Endodermal cell (in vitro differentiated cells): ENCODE results near the gene DND1. TPM values are rescaled to one million over a fixed set of nuclear protein-coding genes. Genes with fewer than 3 reads are reported as not detected.
"Not testable (repeated sequence)": the region's sequence is repeated elsewhere in the genome, so short reads cannot be mapped to it uniquely, and the experiment has no call there.

Source experiments
- DNase-seq: peaks from one replicate; pipeline ENCODE4 v3.0.0-alpha.2; 2017
- H3K27ac ChIP-seq: 2 replicates; pipeline ENCODE4 v1.5.1; 2013; ENCODE audit warnings: mild to moderate bottlenecking, low read depth, low read length, moderate library complexity
- H3K27me3 ChIP-seq: 2 replicates; pipeline ENCODE4 v1.6.1; 2013; ENCODE audit warnings: mild to moderate bottlenecking, low read length, moderate library complexity; ENCODE audit not compliant: insufficient read depth, control insufficient read depth, poor library complexity, severe bottlenecking
- H3K36me3 ChIP-seq: 2 replicates; pipeline ENCODE4 v1.7.0; 2013; ENCODE audit warnings: mild to moderate bottlenecking, low read length, moderate library complexity; ENCODE audit not compliant: control insufficient read depth, insufficient read depth
- H3K4me1 ChIP-seq: one replicate; pipeline ENCODE4 v1.7.0; 2013; ENCODE audit warnings: low read length; ENCODE audit not compliant: control insufficient read depth, insufficient read depth
- H3K4me3 ChIP-seq: 2 replicates; pipeline ENCODE4 v1.5.1; 2013; ENCODE audit warnings: mild to moderate bottlenecking, low read length, moderate library complexity
- H3K9ac ChIP-seq: 2 replicates; pipeline ENCODE4 v1.6.1; 2013; ENCODE audit warnings: mild to moderate bottlenecking, low read length, moderate library complexity; ENCODE audit not compliant: poor library complexity, severe bottlenecking; ENCODE audit errors: extremely low read depth
- H3K9me3 ChIP-seq: 2 replicates; pipeline ENCODE4 v1.6.1; 2013; ENCODE audit warnings: mild to moderate bottlenecking, low read length, moderate library complexity; ENCODE audit not compliant: control insufficient read depth
- H3K27ac Mint-ChIP-seq: 2 replicates; pipeline ENCODE4 v1.8.0; 2020; ENCODE audit warnings: mixed read lengths
- H3K27me3 Mint-ChIP-seq: 2 replicates; pipeline ENCODE4 v1.8.0; 2021; ENCODE audit warnings: mild to moderate bottlenecking, mixed read lengths; ENCODE audit not compliant: insufficient read depth
- H3K36me3 Mint-ChIP-seq: 2 replicates; pipeline ENCODE4 v1.8.0; 2020; ENCODE audit warnings: low read depth, mixed read lengths
- H3K4me1 Mint-ChIP-seq: 2 replicates; pipeline ENCODE4 v1.8.0; 2020; ENCODE audit warnings: mixed read lengths
- H3K4me3 Mint-ChIP-seq: 2 replicates; pipeline ENCODE4 v1.8.0; 2020; ENCODE audit warnings: mild to moderate bottlenecking, moderate library complexity, mixed read lengths
- H3K9me3 Mint-ChIP-seq: 2 replicates; pipeline ENCODE4 v1.8.0; 2020; ENCODE audit warnings: mild to moderate bottlenecking, mixed read lengths
- CTCF ChIP-seq: fragments of 200-600 bp; sonication (generic); conservative IDR thresholded peaks from 2 replicates; pipeline ENCODE4 v1.5.0; 2021; ENCODE audit warnings: antibody characterized with exemption, mild to moderate bottlenecking
- WGBS, 2 experiments: methylation state at CpG; one replicate each; pipeline versions ENCODE4 v1.1.5 to v1.1.7; 2013; ENCODE audit warnings: missing lambda C conversion rate in 2 of 2, mixed read lengths in 1 of 2; ENCODE audit not compliant: insufficient coverage in 1 of 2, insufficient read length in 1 of 2; 5-methylcytosine and 5-hydroxymethylcytosine counted together
- total RNA-seq, 2 donors: library from RNA; stranded (reverse); fragmentation: NEBNext Ultra II Directional in 1 of 2; extraction: Animal tissue kit (Norgen Biotek cat#: 25700) in 1 of 2; gene quantifications; 2 replicates in 1 of 2; 3 replicates in 1 of 2; pipeline ENCODE4 v1.2.1, GENCODE V29; 2021

Gene DND1
- total RNA-seq, 2 donors from 2014 or later, result 1.1 to 1.6 TPM

- H3K27ac ChIP-seq, result no peak overlapping the region
- H3K9ac ChIP-seq, result no peak overlapping the region
- DNase-seq, result no peak
- no peak for TF ChIP-seq CTCF
- Mint-ChIP-seq H3K27ac (no peak overlapping the region), H3K9me3 (peaks cover 73% of the 10 kb centered on the region), H3K4me1 (no peaks in the 10 kb centered on the region), H3K36me3 (peaks cover 2% of the 10 kb centered on the region), H3K4me3 (no peak overlapping the region), H3K27me3 (peaks cover 18% of the 10 kb centered on the region)
- no peaks in the 10 kb centered on the region for H3K4me1 ChIP-seq
- no peaks in the 10 kb centered on the region for H3K36me3 ChIP-seq
- H3K4me3 ChIP-seq, result no peak overlapping the region
- WGBS, 2 experiments, result 87 to 89% methylated on average over 1 of the region's 1 CpG
- peaks cover 29% of the 10 kb centered on the region for H3K9me3 ChIP-seq
- peaks cover 34% of the 10 kb centered on the region for H3K27me3 ChIP-seq
Observed at GRCh38 chr5:140628711-140629110, 44.7 kb downstream of the DND1 start.

- no peak for TF ChIP-seq CTCF
- H3K9ac ChIP-seq, result no peak overlapping the region
- DNase-seq, result no peak
- H3K27me3 ChIP-seq, result peaks cover 26% of the 10 kb centered on the region
- Mint-ChIP-seq H3K4me3 (no peak overlapping the region), H3K9me3 (peaks cover 72% of the 10 kb centered on the region), H3K4me1 (no peaks in the 10 kb centered on the region), H3K27me3 (peaks cover 13% of the 10 kb centered on the region), H3K36me3 (peaks cover 2% of the 10 kb centered on the region), H3K27ac (no peak overlapping the region)
- H3K4me3 ChIP-seq, result no peak overlapping the region
- no peak overlapping the region for H3K27ac ChIP-seq
- 82 to 92% methylated on average over 1 to 6 of the region's 6 CpGs for WGBS, 2 experiments
- H3K36me3 ChIP-seq, result no peaks in the 10 kb centered on the region
- peaks cover 29% of the 10 kb centered on the region for H3K9me3 ChIP-seq
- no peaks in the 10 kb centered on the region for H3K4me1 ChIP-seq
Observed at GRCh38 chr5:140627972-140628371, 45.4 kb downstream of the DND1 start.

- H3K9ac ChIP-seq, H3K4me3 ChIP-seq, H3K4me3 Mint-ChIP-seq, H3K4me1 Mint-ChIP-seq, H3K4me1 ChIP-seq, H3K36me3 ChIP-seq, H3K27ac Mint-ChIP-seq, DNase-seq, H3K36me3 Mint-ChIP-seq, H3K27me3 ChIP-seq, H3K27ac ChIP-seq: not testable (repeated sequence)
- Mint-ChIP-seq H3K27me3 (peaks cover 17% of the 10 kb centered on the region), H3K9me3 (peaks cover 76% of the 10 kb centered on the region)
- H3K9me3 ChIP-seq, result peaks cover 35% of the 10 kb centered on the region
- WGBS, 2 experiments, result 91 to 92% methylated on average over 9 to 10 of the region's 10 CpGs
Observed at GRCh38 chr5:140624886-140625285, 48.5 kb downstream of the DND1 start.

GRCh38 chr5:140623061-140623460, 50.3 kb downstream of the DND1 start:
- H3K27me3 ChIP-seq, H3K27ac Mint-ChIP-seq, H3K4me1 ChIP-seq, H3K27ac ChIP-seq, DNase-seq, H3K4me1 Mint-ChIP-seq, H3K4me3 ChIP-seq, H3K36me3 ChIP-seq, H3K4me3 Mint-ChIP-seq, H3K36me3 Mint-ChIP-seq, H3K9ac ChIP-seq: not testable (repeated sequence)
- peaks cover 36% of the 10 kb centered on the region for H3K9me3 ChIP-seq
- Mint-ChIP-seq H3K27me3 (peaks cover 18% of the 10 kb centered on the region), H3K9me3 (peaks cover 73% of the 10 kb centered on the region)
